Mucosa of stomach (tissue), 1 donor: ENCODE measurements around the gene PRM3.

Experiments used
- H3K27me3 ChIP-seq: one replicate; pipeline ENCODE4 v1.7.0; 2013; ENCODE audit warnings: mild to moderate bottlenecking, low read length; ENCODE audit not compliant: control insufficient read depth, insufficient read depth
- H3K36me3 ChIP-seq: one replicate; pipeline ENCODE4 v1.7.0; 2013; ENCODE audit warnings: low read length; ENCODE audit not compliant: control insufficient read depth, insufficient read depth
- H3K4me1 ChIP-seq: one replicate; pipeline ENCODE4 v1.7.0; 2013; ENCODE audit warnings: mild to moderate bottlenecking, low read length; ENCODE audit not compliant: control insufficient read depth, insufficient read depth
- H3K4me3 ChIP-seq: one replicate; pipeline ENCODE4 v1.7.0; 2013; ENCODE audit warnings: low read length
- H3K9ac ChIP-seq: one replicate; pipeline ENCODE4 v1.7.0; 2013; ENCODE audit warnings: mild to moderate bottlenecking, low read length, moderate library complexity
- H3K9me3 ChIP-seq: one replicate; pipeline ENCODE4 v1.7.0; 2013; ENCODE audit warnings: mild to moderate bottlenecking, low read length, moderate library complexity; ENCODE audit not compliant: control insufficient read depth
- donor health status: Pancreatic carcinoma.

PRM3 gene

DNA sequence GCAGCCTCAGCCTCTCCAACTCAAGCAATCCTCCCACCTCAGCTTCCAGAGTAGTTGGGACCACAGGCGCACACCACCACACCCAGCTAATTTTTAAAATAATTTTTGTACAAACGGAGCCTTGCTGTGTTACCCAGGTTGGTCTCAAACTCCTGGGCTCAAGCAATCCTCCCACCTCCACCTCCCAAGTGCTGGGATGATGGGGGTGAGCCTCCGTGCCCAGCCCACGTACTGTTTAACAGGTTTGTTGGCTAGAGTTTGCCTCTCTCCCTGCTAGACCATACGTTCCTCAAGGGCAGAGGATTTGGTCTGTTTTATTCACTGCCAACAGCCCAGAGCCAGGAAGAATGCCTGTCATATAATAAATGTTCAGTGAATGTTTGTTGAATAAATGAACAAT, 44.0 kb downstream of the PRM3 start:
- H3K36me3 ChIP-seq, result no peaks in the 10 kb centered on the region
- no peak overlapping the region for H3K9ac ChIP-seq
- H3K4me1 ChIP-seq, result peaks cover 8% of the 10 kb centered on the region
- no peaks in the 10 kb centered on the region for H3K27me3 ChIP-seq
- H3K4me3 ChIP-seq, result no peak overlapping the region
- no peaks in the 10 kb centered on the region for H3K9me3 ChIP-seq

DNA sequence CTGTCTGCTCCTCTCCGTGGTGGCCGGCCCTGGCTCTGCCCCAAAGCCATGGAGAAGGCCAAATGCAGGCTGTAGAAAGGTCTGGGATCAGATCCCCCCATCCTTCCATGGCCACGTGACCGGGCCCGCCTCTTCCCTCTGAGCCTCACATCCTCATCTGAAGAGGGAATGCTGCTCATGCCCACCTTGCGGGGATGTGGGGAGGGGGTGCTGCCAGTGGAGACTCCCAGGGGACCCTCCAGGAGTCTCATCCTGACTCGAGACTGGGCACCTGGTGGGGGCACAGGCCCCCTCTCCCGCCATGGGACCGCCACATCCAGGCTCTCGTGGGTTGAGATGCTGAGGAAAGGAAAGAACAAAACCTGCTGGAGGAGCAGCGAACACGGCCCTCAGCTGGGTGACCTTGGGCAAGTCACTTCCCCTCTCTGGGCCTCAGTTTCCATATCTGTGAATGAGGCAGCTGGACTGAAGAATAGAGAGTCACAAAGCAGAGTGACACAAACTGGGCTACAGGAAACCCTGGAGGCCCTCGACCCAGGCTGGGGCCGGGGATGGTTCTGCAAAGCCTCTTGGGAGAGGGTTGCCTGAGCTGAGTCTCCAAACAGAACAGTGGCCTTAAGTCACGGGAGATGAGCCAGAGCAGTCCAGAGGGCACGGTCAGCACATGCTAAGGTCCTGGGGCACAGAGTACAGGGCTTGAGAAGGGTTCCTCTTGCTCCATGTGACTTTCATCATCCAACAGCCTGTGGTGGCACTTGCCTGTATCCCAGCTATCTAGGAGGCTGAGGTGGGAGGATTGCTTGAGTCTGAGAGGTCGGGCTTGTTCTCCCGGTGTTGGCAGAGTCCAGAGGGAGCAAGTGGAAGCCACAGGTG, 47.5 kb downstream of the PRM3 start:
- Histone ChIP-seq H3K36me3 (no peaks in the 10 kb centered on the region), H3K4me3 (no peak overlapping the region), H3K27me3 (no peaks in the 10 kb centered on the region), H3K4me1 (no peaks in the 10 kb centered on the region), H3K9ac (no peak overlapping the region), H3K9me3 (no peaks in the 10 kb centered on the region)

DNA sequence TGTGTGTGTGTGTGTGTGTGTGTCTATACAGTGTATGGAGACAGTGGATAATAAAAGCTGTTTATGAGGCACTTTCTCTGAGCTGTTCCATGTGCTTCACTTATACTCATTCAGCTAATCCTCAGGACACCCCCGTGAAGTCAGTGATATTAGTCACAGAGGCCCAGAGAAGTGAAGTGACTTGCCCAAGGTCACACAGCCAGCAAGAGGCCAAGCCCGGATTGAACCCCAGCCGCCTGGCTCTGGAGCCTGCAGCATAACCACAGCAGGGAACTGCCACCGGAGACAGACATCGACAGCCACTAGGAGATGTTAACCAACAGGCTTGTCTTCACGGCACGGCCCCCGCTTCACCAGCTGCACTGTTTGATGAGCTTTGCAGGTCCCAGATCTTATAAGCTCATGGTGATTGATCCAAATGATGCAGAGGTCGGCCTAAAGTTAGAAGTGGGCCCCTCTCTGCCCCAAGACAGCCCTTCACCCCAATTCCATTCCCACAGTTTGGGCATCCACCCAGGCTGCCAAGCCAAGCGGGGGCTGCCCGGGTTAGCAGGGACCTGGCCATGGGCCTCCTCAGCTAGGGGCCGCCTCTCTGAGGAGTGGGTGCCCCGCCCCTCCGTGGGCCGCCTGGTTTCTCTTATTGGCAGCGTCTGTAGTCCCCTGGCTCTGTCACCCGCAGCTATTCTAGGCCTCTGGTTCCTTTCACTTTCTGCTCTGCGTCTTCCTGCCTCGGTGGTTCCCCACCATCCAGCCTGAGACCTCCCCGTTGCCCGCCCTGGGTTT, 48.3 kb downstream of the PRM3 start:
- H3K27me3 ChIP-seq, result no peaks in the 10 kb centered on the region
- no peaks in the 10 kb centered on the region for H3K9me3 ChIP-seq
- no peak overlapping the region for H3K4me3 ChIP-seq
- no peak overlapping the region for H3K9ac ChIP-seq
- H3K4me1 ChIP-seq, result no peaks in the 10 kb centered on the region
- H3K36me3 ChIP-seq, result no peaks in the 10 kb centered on the region

DNA sequence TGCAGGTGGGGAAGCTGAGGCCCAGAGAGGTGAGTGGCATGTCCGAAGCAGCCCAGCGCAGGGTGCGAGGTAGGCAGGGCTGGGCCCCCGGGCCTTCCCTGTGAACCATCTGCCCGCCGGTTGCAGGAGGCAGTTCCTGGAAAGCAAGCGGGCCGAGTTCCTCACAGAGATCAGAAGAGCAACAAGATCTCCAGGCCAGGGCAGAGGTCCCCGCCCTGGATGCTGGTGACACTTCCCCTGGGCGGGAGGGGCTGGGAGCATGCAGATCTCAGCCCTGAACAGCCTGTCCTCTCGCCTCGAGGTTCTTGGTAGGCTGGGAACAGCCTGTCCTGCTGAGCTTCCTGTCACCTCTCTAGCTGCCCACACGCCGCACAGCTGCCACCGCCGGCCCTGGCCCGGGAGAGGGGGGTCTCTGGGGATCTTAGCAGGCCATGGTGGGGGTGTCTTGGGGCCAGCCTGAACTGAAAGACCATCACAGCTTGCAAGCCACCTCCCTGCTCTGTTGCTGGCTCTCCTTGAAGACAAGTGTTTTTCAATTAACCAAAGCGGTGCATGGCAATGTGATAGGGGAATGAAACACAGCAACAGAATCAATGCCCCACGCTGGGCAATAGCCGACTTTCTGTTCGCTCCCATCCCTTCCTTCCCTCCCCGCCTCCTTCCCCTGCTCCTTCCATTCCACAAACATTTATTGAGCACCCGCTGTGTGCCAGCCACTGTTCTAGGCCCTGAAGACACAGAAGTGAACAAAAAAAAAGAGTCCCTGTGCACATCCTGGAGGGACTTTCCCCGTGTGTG, 49.1 kb downstream of the PRM3 start:
- Histone ChIP-seq H3K27me3 (no peaks in the 10 kb centered on the region), H3K4me3 (no peak overlapping the region), H3K9me3 (no peaks in the 10 kb centered on the region), H3K36me3 (no peaks in the 10 kb centered on the region), H3K4me1 (no peaks in the 10 kb centered on the region), H3K9ac (no peak overlapping the region)
